ENCODE measurements around the gene KLK7.

GRCh38 chr19:50949861-50950260 is 33.9 kb downstream of the KLK7 start:
- TF ChIP-seq, protein P1, sequence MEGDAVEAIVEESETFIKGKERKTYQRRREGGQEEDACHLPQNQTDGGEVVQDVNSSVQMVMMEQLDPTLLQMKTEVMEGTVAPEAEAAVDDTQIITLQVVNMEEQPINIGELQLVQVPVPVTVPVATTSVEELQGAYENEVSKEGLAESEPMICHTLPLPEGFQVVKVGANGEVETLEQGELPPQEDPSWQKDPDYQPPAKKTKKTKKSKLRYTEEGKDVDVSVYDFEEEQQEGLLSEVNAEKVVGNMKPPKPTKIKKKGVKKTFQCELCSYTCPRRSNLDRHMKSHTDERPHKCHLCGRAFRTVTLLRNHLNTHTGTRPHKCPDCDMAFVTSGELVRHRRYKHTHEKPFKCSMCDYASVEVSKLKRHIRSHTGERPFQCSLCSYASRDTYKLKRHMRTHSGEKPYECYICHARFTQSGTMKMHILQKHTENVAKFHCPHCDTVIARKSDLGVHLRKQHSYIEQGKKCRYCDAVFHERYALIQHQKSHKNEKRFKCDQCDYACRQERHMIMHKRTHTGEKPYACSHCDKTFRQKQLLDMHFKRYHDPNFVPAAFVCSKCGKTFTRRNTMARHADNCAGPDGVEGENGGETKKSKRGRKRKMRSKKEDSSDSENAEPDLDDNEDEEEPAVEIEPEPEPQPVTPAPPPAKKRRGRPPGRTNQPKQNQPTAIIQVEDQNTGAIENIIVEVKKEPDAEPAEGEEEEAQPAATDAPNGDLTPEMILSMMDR (IDR thresholded peaks at IDR 0.05), result no peak
- no peak for TF ChIP-seq POLR2AphosphoS5 (IDR thresholded peaks at IDR 0.05)

Data from gastroesophageal sphincter (tissue), 3 donors.